Cardiac muscle cell (in vitro differentiated cells and primary cell): Measurements from ENCODE around the gene CRIP1. TPM values are rescaled to one million over a fixed set of nuclear protein-coding genes. Genes with fewer than 3 reads are reported as not detected.

Experiments used
- DNase-seq, 2 donors: peaks; one replicate each; pipeline versions ENCODE4 v3.0.0 to v3.0.0-alpha.2; 2010 to 2017; ENCODE audit warnings: low read depth in 1 of 2, low spot score in 1 of 2
- H3K27ac ChIP-seq: fragments of 200-600 bp; sonication (generic); 2 replicates; pipeline ENCODE4 v1.5.1; 2016
- H3K27me3 ChIP-seq: fragments of 200-600 bp; sonication (generic); 2 replicates; pipeline ENCODE4 v1.6.0; 2016; ENCODE audit warnings: control low read depth
- H3K36me3 ChIP-seq: fragments of 200-600 bp; sonication (generic); 2 replicates; pipeline ENCODE4 v1.5.1; 2016; ENCODE audit warnings: control low read depth
- H3K4me1 ChIP-seq: fragments of 200-600 bp; sonication (generic); 2 replicates; pipeline ENCODE4 v1.8.1; 2017; ENCODE audit warnings: low read depth, mild to moderate bottlenecking, mixed run types
- H3K4me3 ChIP-seq: fragments of 200-600 bp; sonication (generic); 2 replicates; pipeline ENCODE4 v1.5.1; 2016; ENCODE audit warnings: mild to moderate bottlenecking
- H3K9me3 ChIP-seq: fragments of 200-600 bp; sonication (generic); 2 replicates; pipeline ENCODE4 v1.5.1; 2017; ENCODE audit warnings: low read depth, mild to moderate bottlenecking, control low read depth
- polyA plus RNA-seq: library from polyadenylated mRNA; unstranded; fragments of >200 nt; fragmentation: Nextera tagmentation; extraction: Ambion mirVana; gene quantifications from 2 replicates; pipeline ENCODE4 v1.2.1, GENCODE V29; 2016
- total RNA-seq: library from RNA; depleted of rRNA; stranded (reverse); fragments of >200 nt; gene quantifications from 2 replicates; pipeline ENCODE4 v1.2.3, GENCODE V29; 2016
- TF ChIP-seq, protein P1 (sequence below): IDR thresholded peaks from 2 replicates; pipeline ENCODE4 v1.5.1; 2012; ENCODE audit warnings: low read depth, mild to moderate bottlenecking, low read length

CRIP1 gene
- total and polyA plus RNA-seq, 2 experiments from 2014 or later, result 51.1 to 196 TPM

DNA sequence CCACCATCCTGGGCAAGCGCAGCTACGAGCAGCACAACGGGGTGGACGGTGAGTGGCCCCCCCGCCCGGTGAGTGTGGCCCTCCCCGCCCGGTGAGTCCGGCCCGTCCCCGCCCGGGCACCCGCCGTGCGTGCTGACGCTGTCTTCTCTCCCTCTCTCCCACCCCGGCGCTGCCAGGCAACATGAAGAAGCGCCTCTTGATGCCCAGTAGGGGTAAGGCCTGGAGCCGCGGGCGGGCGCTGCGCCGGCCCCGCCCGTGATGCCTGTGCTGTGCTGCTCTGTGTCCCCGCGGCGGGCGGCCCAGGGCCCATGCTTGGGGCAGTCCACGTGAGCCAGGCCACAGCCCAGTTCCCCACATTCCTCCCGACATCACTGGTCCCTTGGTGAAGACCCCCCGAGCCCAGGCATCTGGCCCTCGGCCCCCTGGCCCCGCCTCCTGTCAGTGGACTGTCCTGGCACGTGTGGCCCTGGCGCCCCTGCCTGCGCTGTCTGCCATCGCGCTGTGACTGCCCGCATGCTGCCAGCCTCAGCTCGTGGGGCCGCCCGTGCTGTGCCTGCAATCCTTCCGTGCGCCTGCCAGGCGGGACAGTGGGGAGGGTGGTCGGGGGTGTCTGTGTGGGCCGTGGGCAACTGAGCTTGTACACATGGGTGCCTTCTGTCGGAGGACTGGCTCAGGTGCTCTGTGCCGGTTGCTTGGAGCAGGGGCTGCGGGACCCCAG lies 20.0 kb upstream of the CRIP1 start:
- Histone ChIP-seq H3K4me3 (no peak overlapping the region), H3K27ac (peak overlapping the region; percentile 98), H3K9me3 (no peaks in the 10 kb centered on the region), H3K36me3 (peaks cover 30% of the 10 kb centered on the region), H3K27me3 (no peaks in the 10 kb centered on the region), H3K4me1 (peaks cover 55% of the 10 kb centered on the region)
- DNase-seq, result no peak
- TF ChIP-seq, protein P1, sequence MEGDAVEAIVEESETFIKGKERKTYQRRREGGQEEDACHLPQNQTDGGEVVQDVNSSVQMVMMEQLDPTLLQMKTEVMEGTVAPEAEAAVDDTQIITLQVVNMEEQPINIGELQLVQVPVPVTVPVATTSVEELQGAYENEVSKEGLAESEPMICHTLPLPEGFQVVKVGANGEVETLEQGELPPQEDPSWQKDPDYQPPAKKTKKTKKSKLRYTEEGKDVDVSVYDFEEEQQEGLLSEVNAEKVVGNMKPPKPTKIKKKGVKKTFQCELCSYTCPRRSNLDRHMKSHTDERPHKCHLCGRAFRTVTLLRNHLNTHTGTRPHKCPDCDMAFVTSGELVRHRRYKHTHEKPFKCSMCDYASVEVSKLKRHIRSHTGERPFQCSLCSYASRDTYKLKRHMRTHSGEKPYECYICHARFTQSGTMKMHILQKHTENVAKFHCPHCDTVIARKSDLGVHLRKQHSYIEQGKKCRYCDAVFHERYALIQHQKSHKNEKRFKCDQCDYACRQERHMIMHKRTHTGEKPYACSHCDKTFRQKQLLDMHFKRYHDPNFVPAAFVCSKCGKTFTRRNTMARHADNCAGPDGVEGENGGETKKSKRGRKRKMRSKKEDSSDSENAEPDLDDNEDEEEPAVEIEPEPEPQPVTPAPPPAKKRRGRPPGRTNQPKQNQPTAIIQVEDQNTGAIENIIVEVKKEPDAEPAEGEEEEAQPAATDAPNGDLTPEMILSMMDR, result no peak

DNA sequence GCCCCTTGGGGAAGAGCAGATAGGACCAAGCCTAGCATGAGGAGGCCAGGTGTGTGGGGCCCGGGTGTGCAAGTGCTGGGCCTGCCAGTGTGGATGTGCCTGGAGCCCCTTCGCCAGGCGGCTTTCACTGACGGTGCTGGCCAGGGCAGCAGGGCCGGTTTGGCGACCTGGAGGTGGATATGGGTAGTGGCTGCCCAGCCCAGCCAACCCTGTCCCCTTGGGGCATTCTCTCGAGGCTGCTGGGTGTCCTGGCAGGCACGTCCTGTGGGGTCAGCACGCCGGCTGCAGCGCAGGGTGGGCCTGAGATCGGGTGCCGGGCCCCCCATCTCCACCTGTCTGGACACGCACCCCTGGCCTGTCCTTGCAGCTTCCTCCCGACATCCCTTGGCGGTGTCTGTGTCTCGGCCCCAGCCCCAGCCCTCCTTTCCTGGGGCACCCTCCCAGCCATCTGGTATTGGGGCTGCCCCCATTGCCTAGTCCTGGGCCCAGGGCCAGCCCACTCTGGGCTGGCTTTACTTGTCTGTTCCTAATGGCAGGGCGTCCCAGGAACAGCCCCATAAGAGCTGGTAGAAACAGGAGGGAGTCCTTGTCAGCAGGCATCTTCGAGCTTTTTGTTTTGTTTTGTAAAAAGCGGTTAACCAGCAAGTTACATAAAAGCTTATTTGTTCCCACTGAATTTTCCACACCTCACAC lies 19.3 kb upstream of the CRIP1 start:
- DNase-seq, result no peak
- H3K27ac ChIP-seq, result peak overlapping the region; percentile 98
- TF ChIP-seq, protein P1, result no peak
- peaks cover 62% of the 10 kb centered on the region for H3K4me1 ChIP-seq
- H3K36me3 ChIP-seq, result peaks cover 30% of the 10 kb centered on the region
- no peaks in the 10 kb centered on the region for H3K27me3 ChIP-seq
- H3K9me3 ChIP-seq, result no peaks in the 10 kb centered on the region
- H3K4me3 ChIP-seq, result no peak overlapping the region

DNA sequence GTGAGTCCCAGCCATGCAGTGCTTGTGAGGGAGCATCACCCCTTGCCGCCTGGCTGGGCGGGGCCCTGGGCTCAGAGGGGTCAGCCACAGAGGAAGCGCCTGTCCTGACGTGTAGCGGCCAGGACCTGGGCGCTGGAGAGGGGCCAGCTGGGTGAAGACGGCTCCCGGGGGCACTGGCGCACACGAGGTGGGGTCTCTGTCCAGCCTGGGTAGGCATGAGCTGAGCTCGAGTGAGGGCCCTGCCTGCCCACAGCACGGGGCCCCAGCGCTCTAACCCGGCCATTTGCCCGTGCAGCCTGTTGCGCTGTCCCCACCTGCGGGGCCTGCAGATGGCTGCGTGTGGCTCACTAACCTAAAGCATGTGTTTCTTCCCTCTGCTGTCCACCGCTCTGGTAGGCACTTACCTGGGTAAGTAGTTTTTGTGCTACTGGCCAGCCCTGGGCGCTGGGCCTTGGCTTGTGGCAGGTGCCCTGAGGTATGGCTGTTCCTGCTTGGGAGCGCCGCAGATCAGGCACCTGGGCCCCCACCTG lies 18.7 kb upstream of the CRIP1 start:
- no peak for DNase-seq
- Histone ChIP-seq H3K27ac (peak overlapping the region; percentile 98), H3K9me3 (no peaks in the 10 kb centered on the region), H3K36me3 (peaks cover 29% of the 10 kb centered on the region), H3K4me3 (no peak overlapping the region), H3K4me1 (peaks cover 68% of the 10 kb centered on the region), H3K27me3 (no peaks in the 10 kb centered on the region)
- TF ChIP-seq, protein P1, result no peak

DNA sequence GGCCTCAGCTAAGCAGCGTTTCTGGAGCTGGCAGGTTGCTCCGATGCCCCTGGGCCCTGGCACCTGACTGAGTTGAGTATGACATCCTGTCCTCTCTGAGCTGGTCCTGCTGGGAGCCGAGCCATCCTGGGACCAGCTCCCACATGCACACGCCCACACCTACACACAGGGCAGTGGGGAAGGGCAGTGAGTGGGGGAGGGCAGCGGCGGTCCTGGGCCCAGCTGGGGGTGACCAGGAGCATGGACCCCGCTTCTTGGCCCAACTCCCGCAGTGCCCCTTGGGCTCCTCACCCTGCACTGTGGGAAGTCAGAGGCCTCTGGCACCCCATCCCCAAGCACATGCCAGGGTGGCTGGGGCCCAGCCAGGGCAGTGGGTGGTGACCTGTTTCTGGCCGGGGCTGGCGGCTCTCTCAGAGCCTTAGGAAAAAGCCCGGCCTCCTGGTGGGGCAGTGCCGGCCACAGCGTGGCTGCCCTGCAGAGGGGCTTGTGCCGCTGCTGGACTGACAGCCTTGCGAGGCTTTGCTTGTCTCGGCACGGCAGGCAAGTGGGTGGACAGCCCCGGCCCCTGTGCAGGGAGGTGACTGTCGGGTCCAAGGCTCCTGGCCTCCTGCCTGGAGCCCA lies 18.0 kb upstream of the CRIP1 start:
- no peak for DNase-seq
- Histone ChIP-seq H3K4me3 (no peak overlapping the region), H3K4me1 (peaks cover 75% of the 10 kb centered on the region), H3K9me3 (no peaks in the 10 kb centered on the region), H3K36me3 (peaks cover 23% of the 10 kb centered on the region), H3K27ac (peak overlapping the region; percentile 98), H3K27me3 (no peaks in the 10 kb centered on the region)
- TF ChIP-seq, protein P1, result no peak

DNA sequence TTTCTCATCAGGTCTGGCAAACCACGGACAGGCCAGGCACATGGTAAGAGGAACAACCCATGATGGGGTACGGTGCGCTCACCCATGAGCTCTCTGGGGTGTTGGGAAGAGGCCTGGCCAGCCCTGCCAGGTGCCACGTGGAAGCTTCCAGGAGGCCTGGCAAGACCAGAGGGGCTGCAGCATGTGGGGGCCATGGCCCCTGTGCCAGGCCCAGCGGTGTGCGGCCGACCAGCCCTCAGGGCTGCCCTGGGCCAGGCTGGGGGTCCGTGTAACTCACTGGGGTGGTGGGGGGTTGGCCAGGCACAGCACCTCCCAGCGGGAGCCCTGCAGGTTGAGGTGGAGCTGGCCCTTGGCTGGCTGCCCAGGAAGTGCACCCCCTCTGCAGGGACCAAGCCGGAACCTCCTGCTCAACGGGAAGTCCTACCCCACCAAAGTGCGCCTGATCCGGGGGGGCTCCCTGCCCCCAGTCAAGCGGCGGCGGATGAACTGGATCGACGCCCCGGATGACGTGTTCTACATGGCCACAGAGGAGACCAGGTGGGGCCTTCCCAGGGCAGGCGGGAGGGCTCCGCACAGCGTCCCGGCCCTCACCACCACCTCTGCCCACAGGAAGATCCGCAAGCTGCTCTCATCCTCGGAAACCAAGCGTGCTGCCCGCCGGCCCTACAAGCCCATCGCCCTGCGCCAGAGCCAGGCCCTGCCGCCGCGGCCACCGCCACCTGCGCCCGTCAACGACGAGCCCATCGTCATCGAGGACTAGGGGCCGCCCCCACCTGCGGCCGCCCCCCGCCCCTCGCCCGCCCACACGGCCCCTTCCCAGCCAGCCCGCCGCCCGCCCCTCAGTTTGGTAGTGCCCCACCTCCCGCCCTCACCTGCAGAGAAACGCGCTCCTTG lies 17.0 kb upstream of the CRIP1 start:
- Histone ChIP-seq H3K4me3 (no peak overlapping the region), H3K27me3 (no peaks in the 10 kb centered on the region), H3K9me3 (no peaks in the 10 kb centered on the region), H3K4me1 (peaks cover 75% of the 10 kb centered on the region), H3K27ac (peak overlapping the region; percentile 98), H3K36me3 (peaks cover 17% of the 10 kb centered on the region)
- TF ChIP-seq, protein P1, result no peak
- no peak for DNase-seq
